ELR (cell line): Measurements from ENCODE around the gene SLC25A21.

Experiments
- DNase-seq: peaks from one replicate; pipeline ENCODE4 v3.0.0-alpha.2; 2015; ENCODE audit warnings: low read depth

SLC25A21 gene

DNA sequence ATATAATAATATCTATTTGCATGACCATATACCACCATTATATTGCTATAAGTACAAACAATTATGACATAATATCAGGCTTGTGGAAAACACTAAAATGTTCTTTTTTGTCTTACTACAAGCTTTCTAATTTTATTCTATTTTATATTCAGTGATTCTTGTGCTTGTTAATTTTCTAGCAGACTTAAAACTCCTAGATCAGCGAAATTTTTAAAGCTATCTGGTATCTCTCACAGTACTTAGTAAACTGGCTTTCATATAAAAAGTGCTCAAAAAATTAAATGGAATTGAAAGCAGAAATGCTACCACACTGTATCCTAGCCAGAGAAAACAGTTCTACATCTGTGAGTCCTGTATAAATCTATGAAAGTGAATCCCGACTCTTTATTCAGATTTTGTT lies 405.4 kb downstream of the SLC25A21 start:
- DNase-seq = no peak

DNA sequence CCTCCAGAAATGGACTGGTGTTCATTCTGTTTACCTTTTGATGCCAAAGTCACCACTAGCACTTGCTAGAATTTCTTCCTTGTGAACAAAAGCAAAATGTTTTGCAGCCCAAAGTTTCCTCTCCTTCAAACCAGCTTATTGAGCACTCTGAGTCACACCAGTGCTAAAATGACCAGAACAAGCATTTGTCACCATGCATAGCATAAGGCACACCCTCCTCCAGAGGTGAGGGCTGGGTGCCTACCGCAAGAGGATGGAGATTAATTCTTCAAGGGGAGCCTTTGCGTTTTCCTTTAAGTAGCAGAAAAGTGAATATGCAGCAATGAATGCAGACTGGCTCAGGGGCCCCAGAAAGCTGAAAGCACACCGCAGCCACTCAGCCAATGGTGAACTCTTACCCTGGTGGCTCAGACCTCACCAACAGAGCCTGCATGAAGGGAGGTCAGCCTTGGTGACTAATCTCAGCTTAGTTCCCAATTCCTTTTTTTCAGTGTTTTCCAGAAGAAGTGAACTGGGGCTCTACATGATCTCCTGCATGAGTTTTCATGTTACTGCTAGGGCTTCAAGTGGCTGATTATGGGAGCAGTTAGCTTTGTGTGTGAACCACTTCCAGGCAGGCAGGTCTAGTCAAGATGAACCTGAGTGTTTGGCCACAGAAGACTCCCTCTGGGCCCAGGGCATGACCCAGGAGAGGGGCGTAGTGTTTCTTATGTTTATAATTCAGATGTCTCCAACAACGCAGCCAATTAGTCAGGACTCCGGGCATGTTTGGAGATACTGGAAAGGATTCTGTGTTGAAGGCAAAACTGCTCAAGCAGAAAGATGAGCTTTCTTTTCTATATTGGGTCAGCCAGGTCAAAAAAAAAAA lies 414.4 kb downstream of the SLC25A21 start:
- no peak for DNase-seq

DNA sequence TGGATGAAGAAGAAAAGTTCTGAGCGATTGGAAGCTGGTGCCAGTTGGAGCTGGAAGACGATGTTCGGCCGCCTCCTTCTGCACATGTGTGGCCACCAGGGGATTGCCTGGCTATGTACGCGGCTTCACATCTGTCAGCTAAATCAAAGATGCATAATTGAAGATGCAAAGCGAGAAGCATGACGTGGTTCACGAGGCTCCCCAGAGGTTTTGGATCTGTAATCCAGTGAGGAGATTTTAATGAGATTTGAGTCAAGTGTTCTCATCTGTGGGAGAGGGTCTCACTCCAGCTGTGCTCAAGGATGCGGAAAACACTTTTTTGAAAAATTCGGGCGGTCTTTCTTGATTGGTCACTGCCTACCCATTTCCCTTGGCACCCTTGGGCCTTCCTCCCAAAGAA lies 416.2 kb downstream of the SLC25A21 start:
- no peak for DNase-seq

GRCh38 chr14:36755756-36756155 lies 416.6 kb downstream of the SLC25A21 start:
- DNase-seq = no peak

GRCh38 chr14:36751920-36752319 lies 420.5 kb downstream of the SLC25A21 start:
- no peak for DNase-seq

- no peak for DNase-seq
These were observed 421.3 kb downstream of the SLC25A21 start for GRCh38 chr14:36751106-36751505.

- no peak for DNase-seq
These were observed 422.2 kb downstream of the SLC25A21 start for GRCh38 chr14:36750244-36750643.

DNA sequence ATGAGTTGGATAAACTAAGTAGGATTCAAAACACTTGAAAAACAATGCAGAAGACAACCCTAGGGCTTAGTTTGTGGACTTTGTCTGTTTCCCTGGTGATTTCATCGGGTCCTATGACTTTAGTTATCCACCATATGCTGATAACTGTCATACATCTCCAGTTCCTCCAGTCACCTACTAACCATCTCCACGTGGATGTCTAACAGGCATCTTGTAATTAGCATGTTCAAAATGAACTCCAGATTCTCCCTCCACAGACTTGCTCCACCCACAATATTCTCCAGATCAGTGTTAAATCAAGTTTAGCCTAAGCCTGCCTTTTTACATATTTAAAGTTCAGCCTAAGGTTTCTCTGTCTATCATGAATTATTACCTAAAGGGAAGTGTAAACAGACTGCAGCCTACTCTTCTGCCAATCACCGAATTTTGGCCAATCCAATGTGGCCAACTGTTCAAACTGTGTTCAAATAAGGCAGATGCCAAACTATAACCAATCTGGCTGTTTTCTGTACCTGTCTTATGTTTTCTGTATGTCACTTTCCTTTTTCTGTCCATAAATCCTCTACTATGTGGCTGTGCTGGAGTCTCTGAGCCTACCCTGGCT lies 423.7 kb downstream of the SLC25A21 start:
- no peak for DNase-seq

GRCh38 chr14:36747411-36748184 lies 424.8 kb downstream of the SLC25A21 start:
- DNase-seq = peak; percentile 38

DNA sequence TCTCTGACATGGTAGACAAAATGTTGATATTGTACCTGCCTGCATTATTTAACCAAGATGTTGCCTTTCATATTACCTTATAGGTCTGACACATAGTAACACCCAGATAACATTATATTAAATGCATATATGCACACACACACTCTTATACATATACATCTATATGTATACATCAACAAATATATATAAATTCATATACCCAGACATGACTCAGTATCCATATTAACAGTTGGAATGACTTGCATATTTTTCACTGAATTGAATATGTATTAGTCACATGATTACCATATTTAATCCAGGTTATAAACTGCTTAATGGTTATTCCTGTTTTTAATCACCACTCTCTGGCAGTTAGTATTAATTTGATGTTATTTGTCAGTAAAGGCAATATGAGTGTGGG lies 425.5 kb downstream of the SLC25A21 start:
- no peak for DNase-seq

GRCh38 chr14:36741858-36742257 lies 430.5 kb downstream of the SLC25A21 start:
- no peak for DNase-seq

DNA sequence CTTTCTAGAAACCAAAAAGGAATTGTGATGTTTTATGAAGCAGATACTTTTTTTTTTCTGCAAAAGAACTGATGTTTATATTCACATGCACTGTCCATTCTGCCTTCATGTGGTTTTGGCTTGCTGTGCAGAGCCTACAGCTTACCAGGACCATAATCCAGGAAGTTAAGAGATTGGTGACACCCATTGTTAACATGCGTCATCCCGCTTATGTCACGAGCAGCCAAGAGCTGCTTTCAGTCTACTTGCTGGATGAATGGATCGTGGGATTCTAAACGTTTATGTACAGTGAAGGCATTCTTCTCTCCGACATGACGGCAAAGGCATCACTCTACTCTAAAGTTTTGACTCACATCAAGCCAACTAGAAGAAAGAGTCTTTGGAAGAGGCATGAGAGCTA lies 434.1 kb downstream of the SLC25A21 start:
- no peak for DNase-seq

GRCh38 chr14:36726128-36726527 lies 446.3 kb downstream of the SLC25A21 start:
- no peak for DNase-seq

- DNase-seq = no peak
These were observed 448.2 kb downstream of the SLC25A21 start for GRCh38 chr14:36724162-36724561.

DNA sequence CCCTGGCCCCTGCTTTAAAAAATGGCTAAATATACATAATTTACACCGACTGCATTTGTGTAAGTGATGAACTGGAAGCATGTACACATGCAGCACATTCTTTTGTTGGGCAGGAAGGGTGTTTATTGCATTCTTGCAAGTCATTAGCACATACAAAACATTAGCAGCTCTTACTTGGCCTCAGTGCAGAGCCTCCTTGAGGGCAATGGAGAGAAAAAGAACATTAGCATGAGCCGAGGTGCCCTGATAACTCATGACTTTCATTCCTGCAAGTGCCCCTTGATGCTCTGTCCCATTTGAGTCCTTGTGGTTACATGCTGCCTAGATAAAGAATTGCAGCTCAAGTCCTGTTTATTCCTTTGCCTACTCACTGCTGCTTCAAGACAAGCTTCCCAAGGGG lies 448.9 kb downstream of the SLC25A21 start:
- DNase-seq = no peak

DNA sequence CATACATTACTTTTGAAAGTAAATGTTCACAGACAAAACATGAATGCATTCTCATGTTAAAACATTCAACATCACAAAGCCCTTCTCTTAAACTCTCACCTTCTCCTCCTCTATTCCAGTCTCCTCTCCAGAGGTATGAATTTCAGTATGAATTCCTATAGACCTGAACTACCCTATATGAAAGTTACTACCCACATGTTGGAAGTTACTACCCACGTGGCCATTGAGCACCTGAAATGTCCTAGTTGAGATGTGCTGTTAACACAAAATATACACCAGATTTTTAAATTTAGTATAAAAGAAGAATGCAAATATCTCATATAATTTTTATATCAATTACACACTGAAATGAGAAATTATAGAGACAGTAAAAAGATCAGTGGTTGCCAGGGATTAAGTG lies 450.5 kb downstream of the SLC25A21 start:
- DNase-seq = no peak

- DNase-seq = no peak
These were observed 451.7 kb downstream of the SLC25A21 start for GRCh38 chr14:36720657-36721056.

DNA sequence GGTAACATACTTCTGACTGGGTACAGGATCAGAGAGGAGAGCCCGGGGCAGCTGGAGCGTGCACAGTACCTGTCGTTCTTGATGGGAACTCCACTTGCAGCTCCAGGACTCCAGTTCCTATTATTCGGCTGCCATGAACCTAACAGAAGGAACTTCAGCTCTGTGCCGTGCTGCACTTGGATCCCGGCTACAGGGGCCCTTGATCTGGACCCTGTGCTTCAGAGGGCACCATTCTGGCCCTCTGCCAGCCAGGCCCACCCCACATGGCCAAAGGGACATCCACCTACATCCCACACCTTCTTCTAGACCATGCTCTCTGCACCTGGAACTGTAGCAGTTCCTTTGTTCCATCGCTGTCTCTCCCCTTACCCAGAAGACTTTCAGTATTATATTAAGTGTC lies 452.6 kb downstream of the SLC25A21 start:
- DNase-seq = no peak

DNA sequence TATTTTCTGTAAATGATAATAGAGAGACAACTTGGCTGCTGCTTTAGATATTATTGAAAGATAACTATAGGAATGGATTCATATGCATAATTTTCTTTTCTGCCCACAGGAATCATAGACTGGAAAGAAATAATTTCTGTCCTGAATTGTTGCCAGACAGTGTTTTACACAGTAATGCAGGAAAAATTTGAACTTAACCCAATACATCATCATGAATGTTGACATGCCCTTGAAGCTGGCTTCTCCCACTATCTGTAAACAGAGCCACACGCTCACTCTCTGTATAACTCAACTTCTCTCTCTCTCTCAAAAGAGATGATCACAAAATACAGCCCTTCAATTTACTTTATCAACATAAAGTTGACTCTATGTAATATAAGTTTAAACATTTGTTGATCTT lies 454.2 kb downstream of the SLC25A21 start:
- DNase-seq = no peak

- DNase-seq = no peak
These were observed 455.0 kb downstream of the SLC25A21 start for GRCh38 chr14:36717363-36717762.

- no peak for DNase-seq
These were observed 455.7 kb downstream of the SLC25A21 start for GRCh38 chr14:36716614-36717184.

DNA sequence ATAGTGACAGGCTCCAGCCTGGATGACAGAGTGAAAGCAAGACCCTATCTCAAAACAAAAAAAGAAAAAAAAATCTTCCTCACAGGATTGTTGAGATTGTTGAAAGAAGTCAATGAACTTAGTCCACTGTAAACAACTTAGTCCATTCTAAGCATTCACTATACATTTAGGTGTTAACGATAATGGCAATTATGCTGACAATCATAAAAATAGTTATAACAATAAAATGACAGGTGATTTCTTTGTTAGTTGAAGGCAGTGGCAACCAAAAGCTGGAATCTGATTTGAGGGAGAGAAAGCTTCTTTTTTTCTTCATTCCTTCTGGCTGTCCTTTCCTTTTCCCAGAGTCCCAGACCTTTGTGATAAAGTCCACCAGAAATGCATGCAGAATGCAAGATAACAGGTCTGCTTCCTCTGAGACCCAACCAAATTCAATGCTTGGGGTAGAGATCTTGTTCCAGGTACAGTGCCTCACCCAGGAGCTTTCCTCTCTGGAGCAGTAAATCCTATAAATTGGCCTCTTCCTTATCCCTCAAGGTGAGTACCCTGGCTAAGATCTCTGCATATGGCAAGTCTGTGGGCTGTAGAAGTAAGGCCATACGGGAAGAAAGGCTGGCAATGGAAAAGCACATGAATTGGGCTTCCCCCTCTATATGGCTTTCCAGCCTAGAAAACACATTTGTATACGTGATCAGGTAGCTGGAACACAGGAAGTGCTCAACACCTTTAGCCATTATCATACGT lies 458.3 kb downstream of the SLC25A21 start:
- DNase-seq = no peak
